ENCODE results near the gene NR2E3. TPM values are rescaled to one million over a fixed set of nuclear protein-coding genes. Genes with fewer than 3 reads are reported as not detected.

The NR2E3 gene
- polyA plus RNA-seq, 4 donors, result 0.07 to 0.89 (median 0.26) TPM

DNA sequence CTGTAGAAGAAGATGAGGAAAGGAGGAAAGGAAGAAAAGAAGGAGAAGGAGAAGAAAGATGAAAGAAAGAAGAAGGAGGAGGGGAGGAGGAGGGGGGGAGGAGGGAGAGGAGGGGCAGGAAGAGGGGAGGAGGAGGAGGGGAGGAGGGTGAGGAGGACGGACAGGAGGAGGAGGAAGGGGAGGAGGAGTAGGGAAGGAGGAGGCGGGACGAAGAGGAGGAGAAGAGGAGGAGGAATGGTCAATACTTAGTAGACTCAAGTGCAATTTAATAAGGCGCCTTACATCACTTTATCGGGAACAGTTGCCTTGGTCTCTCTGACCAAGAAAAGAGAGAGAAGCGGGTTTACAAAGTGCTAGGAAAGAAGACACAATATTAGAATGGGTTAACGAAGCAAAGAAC is 23.7 kb upstream of the NR2E3 start:
- Histone ChIP-seq H3K27me3 (ENCODE audit: control insufficient read depth in 3 of 3, insufficient read depth in 3 of 3, low read length in 3 of 3) (no peaks in the 10 kb centered on the region), H3K4me3 (ENCODE audit: low read depth in 1 of 3, low read length in 3 of 3) (no peak overlapping the region), H3K27ac (ENCODE audit: low read depth in 1 of 3, low read length in 2 of 3) (no peak overlapping the region), H3K36me3 (ENCODE audit: control insufficient read depth in 3 of 3, insufficient read depth in 2 of 3, low read depth in 1 of 3, low read length in 3 of 3) (no peaks in the 10 kb centered on the region), H3K4me1 (ENCODE audit: control insufficient read depth in 3 of 3, insufficient read depth in 2 of 3, low read depth in 1 of 3, low read length in 2 of 3) (peaks cover 0 to 32% (median 0%) of the 10 kb centered on the region in 3 donors), H3K9me3 (ENCODE audit: control insufficient read depth in 2 of 2, insufficient read depth in 1 of 2, low read depth in 1 of 2, low read length in 1 of 2) (peaks cover 0 to 3% of the 10 kb centered on the region in 2 donors)
- 87 to 92% (median 88%) methylated on average over 7 of the region's 7 CpGs for WGBS, 3 donors
- FAIRE-seq (no peak), DNase-seq (no peak)

DNA sequence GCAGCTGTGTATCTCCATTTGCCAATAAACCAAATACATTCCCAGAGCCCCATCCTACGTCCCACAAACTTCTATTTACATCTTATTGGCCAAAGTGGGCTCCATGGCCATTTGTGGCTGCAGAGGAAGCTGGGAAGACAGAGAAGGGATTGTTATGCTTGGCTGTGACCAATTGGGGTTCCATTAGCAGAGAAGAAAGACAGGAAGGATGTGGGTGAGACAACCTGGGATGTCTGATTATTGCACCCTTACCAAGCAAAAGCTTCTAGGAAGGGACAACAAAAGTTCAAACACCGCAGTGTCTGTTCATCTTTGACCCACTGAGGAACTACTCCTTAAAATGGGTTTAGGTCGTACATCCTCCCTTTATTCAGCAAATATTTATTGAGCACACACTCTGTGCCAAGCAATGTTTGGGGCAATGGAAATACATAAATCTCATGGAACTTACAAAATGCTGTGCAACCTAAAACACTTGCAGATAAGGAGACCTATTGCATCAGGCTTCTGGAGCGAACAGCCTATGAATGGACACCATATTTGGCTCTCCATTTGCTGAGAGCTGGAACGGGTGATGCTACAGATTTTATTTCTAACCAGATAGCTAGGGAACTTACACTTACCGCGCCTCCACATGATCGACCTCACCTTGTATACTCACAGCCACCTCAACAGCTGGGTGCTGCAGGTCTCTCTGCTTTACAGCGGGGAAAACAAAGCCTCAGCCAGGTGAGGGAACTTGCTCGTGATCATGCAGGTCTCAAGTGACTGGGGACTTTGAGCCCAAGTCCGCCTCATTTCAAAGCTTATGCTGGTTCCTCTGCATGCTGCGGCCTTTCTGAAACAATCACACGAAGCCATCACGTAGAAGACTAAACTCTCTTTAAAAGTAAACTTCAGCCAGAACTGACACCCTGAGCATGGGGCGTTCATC is 21.4 kb upstream of the NR2E3 start:
- no peaks in the 10 kb centered on the region for H3K36me3 ChIP-seq (ENCODE audit: control insufficient read depth in 3 of 3, insufficient read depth in 2 of 3, low read depth in 1 of 3, low read length in 3 of 3)
- H3K4me3 ChIP-seq (ENCODE audit: low read depth in 1 of 3, low read length in 3 of 3), result no peak overlapping the region
- peaks cover 0 to 38% (median 0%) of the 10 kb centered on the region in 3 donors for H3K4me1 ChIP-seq (ENCODE audit: control insufficient read depth in 3 of 3, insufficient read depth in 2 of 3, low read depth in 1 of 3, low read length in 2 of 3)
- H3K27me3 ChIP-seq (ENCODE audit: control insufficient read depth in 3 of 3, insufficient read depth in 3 of 3, low read length in 3 of 3), result no peaks in the 10 kb centered on the region
- DNase-seq (peak; percentile 72 to 94), FAIRE-seq (no peak)
- 30 to 69% (median 58%) methylated on average over 15 of the region's 15 CpGs for WGBS, 3 donors
- H3K9me3 ChIP-seq (ENCODE audit: control insufficient read depth in 2 of 2, insufficient read depth in 1 of 2, low read depth in 1 of 2, low read length in 1 of 2), result peaks cover 0 to 3% of the 10 kb centered on the region in 2 donors
- H3K27ac ChIP-seq (ENCODE audit: low read depth in 1 of 3, low read length in 2 of 3), result peak overlapping the region in 1 of 3 donors; percentile 69

DNA sequence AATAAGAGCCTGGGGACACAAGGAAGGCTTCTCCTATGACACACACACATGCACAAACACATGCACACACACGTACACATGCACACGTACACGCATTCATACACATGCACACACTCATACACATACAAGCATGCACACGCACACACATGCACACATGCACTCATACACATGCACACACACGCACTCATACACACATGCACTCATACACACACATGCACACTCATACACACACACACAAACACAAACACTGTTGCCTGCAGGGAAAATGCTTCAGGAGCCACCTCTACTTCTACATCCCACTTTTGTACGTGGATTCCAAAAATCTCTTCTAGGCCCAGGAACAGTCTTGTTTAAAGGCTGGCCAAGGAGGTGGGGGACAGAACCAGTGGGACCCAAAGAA is 20.7 kb upstream of the NR2E3 start:
- Histone ChIP-seq H3K4me1 (ENCODE audit: control insufficient read depth in 3 of 3, insufficient read depth in 2 of 3, low read depth in 1 of 3, low read length in 2 of 3) (peaks cover 0 to 38% (median 0%) of the 10 kb centered on the region in 3 donors), H3K9me3 (ENCODE audit: control insufficient read depth in 2 of 2, insufficient read depth in 1 of 2, low read depth in 1 of 2, low read length in 1 of 2) (peaks cover 0 to 3% of the 10 kb centered on the region in 2 donors), H3K27me3 (ENCODE audit: control insufficient read depth in 3 of 3, insufficient read depth in 3 of 3, low read length in 3 of 3) (no peaks in the 10 kb centered on the region), H3K36me3 (ENCODE audit: control insufficient read depth in 3 of 3, insufficient read depth in 2 of 3, low read depth in 1 of 3, low read length in 3 of 3) (no peaks in the 10 kb centered on the region), H3K27ac (ENCODE audit: low read depth in 1 of 3, low read length in 2 of 3) (peak overlapping the region in 1 of 3 donors; percentile 69), H3K4me3 (ENCODE audit: low read depth in 1 of 3, low read length in 3 of 3) (no peak overlapping the region)
- 74 to 87% (median 84%) methylated on average over 6 of the region's 6 CpGs for WGBS, 3 donors
- FAIRE-seq (no peak), DNase-seq (no peak)

DNA sequence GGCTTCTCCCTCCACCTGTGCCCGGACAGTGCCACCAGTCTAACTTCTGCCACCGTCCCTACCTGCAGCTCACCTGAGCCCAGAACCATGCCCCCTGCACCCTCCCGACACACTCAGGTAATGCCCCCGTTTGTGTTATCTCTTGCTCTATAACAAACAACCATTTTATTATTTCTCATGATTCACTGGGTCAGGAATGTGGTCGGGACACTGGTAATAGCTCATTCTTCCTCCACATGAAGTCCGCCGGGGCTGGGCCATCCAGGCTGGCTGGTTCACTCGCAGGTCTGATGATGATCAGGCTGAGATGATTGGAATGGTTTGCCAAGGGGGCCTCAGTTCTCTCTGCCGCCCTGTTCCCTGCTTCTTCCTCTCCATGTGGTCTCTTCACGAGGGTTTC is 20.3 kb upstream of the NR2E3 start:
- WGBS, 3 donors, result 27 to 68% (median 53%) methylated on average over 10 of the region's 10 CpGs
- FAIRE-seq (no peak), DNase-seq (peak; percentile 49 to 80)
- H3K27me3 ChIP-seq (ENCODE audit: control insufficient read depth in 3 of 3, insufficient read depth in 3 of 3, low read length in 3 of 3), result no peaks in the 10 kb centered on the region
- peaks cover 0 to 38% (median 0%) of the 10 kb centered on the region in 3 donors for H3K4me1 ChIP-seq (ENCODE audit: control insufficient read depth in 3 of 3, insufficient read depth in 2 of 3, low read depth in 1 of 3, low read length in 2 of 3)
- no peaks in the 10 kb centered on the region for H3K36me3 ChIP-seq (ENCODE audit: control insufficient read depth in 3 of 3, insufficient read depth in 2 of 3, low read depth in 1 of 3, low read length in 3 of 3)
- peak overlapping the region in 1 of 3 donors; percentile 69 for H3K27ac ChIP-seq (ENCODE audit: low read depth in 1 of 3, low read length in 2 of 3)
- peaks cover 0 to 3% of the 10 kb centered on the region in 2 donors for H3K9me3 ChIP-seq (ENCODE audit: control insufficient read depth in 2 of 2, insufficient read depth in 1 of 2, low read depth in 1 of 2, low read length in 1 of 2)
- H3K4me3 ChIP-seq (ENCODE audit: low read depth in 1 of 3, low read length in 3 of 3), result no peak overlapping the region

DNA sequence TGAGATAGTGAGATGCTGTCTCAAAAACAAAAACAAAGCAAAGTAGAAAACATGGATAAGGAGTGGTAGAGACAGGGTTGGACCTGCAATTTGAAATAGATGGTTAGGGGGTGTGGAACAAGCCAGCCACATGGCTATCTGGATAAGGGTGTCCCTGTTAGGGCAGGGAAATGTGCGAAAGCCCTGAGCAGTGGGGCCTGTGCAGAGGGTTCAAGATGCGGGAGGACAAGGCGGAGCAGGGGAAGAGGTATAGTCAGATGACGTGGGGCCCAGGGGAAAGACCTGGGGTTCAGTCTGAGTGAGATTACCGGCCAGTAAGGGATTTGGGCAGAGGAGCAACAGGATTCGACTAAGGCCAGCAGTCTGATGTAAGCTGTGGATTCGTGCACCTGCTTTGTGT is 18.4 kb upstream of the NR2E3 start:
- Histone ChIP-seq H3K4me3 (ENCODE audit: low read depth in 1 of 3, low read length in 3 of 3) (no peak overlapping the region), H3K4me1 (ENCODE audit: control insufficient read depth in 3 of 3, insufficient read depth in 2 of 3, low read depth in 1 of 3, low read length in 2 of 3) (peaks cover 0 to 38% (median 0%) of the 10 kb centered on the region in 3 donors), H3K27me3 (ENCODE audit: control insufficient read depth in 3 of 3, insufficient read depth in 3 of 3, low read length in 3 of 3) (no peaks in the 10 kb centered on the region), H3K27ac (ENCODE audit: low read depth in 1 of 3, low read length in 2 of 3) (no peak overlapping the region), H3K9me3 (ENCODE audit: control insufficient read depth in 2 of 2, insufficient read depth in 1 of 2, low read depth in 1 of 2, low read length in 1 of 2) (peaks cover 0 to 3% of the 10 kb centered on the region in 2 donors), H3K36me3 (ENCODE audit: control insufficient read depth in 3 of 3, insufficient read depth in 2 of 3, low read depth in 1 of 3, low read length in 3 of 3) (no peaks in the 10 kb centered on the region)
- 88 to 94% (median 93%) methylated on average over 7 of the region's 7 CpGs for WGBS, 3 donors
- no peak for DNase-seq
- no peak for FAIRE-seq

DNA sequence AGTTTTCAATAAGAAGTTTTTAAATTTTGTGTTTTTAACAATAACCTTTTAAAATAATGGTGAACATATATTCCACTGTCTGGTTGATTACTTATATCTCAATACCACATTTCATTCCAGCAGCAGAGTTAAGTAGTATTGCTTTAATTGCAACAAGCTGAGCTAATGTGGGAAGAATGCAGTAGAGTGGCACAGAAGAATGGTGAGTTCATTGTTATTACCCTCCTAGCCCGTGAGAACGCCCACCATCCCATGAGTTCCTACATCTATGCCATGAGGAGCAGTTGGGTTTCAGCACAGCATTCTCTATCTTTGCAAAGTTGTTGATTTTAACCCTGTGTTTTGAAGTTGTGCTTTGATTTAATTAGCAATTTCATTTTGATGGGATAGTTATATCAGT is 17.8 kb upstream of the NR2E3 start:
- H3K9me3 ChIP-seq (ENCODE audit: control insufficient read depth in 2 of 2, insufficient read depth in 1 of 2, low read depth in 1 of 2, low read length in 1 of 2), result peaks cover 0 to 3% of the 10 kb centered on the region in 2 donors
- peaks cover 0 to 38% (median 0%) of the 10 kb centered on the region in 3 donors for H3K4me1 ChIP-seq (ENCODE audit: control insufficient read depth in 3 of 3, insufficient read depth in 2 of 3, low read depth in 1 of 3, low read length in 2 of 3)
- FAIRE-seq (no peak), DNase-seq (peak in 1 of 2 donors; percentile 57)
- H3K27me3 ChIP-seq (ENCODE audit: control insufficient read depth in 3 of 3, insufficient read depth in 3 of 3, low read length in 3 of 3), result no peaks in the 10 kb centered on the region
- H3K36me3 ChIP-seq (ENCODE audit: control insufficient read depth in 3 of 3, insufficient read depth in 2 of 3, low read depth in 1 of 3, low read length in 3 of 3), result no peaks in the 10 kb centered on the region
- no peak overlapping the region for H3K4me3 ChIP-seq (ENCODE audit: low read depth in 1 of 3, low read length in 3 of 3)
- no peak overlapping the region for H3K27ac ChIP-seq (ENCODE audit: low read depth in 1 of 3, low read length in 2 of 3)
- WGBS, 3 donors, result 19 to 58% (median 56%) methylated on average over 2 of the region's 2 CpGs

DNA sequence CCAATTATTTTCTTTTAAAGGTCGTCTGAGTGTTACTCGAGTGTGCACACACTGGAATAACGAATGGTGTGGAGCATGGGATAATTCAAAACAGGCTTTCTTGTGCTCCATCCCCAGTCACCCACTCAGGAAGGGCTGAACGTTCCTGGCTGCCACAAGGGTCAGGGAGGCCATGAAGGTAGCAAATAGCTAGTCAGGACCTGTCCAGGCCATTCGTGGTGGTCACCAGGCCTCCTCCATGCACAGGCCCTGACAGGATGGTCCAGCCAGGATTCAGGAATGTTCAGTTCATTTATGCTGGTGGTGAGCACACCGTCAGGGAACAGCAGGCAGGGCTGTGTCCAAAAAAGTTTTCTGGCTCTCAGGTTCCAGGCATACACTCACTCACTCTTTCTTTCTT is 11.7 kb upstream of the NR2E3 start:
- WGBS, 3 donors, result 71 to 84% (median 83%) methylated on average over 6 of the region's 6 CpGs
- H3K27ac ChIP-seq (ENCODE audit: low read depth in 1 of 3, low read length in 2 of 3), result no peak overlapping the region
- no peak overlapping the region for H3K4me3 ChIP-seq (ENCODE audit: low read depth in 1 of 3, low read length in 3 of 3)
- FAIRE-seq (no peak), DNase-seq (no peak)
- H3K4me1 ChIP-seq (ENCODE audit: control insufficient read depth in 3 of 3, insufficient read depth in 2 of 3, low read depth in 1 of 3, low read length in 2 of 3), result no peaks in the 10 kb centered on the region
- H3K9me3 ChIP-seq (ENCODE audit: control insufficient read depth in 2 of 2, insufficient read depth in 1 of 2, low read depth in 1 of 2, low read length in 1 of 2), result no peaks in the 10 kb centered on the region
- no peaks in the 10 kb centered on the region for H3K36me3 ChIP-seq (ENCODE audit: control insufficient read depth in 3 of 3, insufficient read depth in 2 of 3, low read depth in 1 of 3, low read length in 3 of 3)
- H3K27me3 ChIP-seq (ENCODE audit: control insufficient read depth in 3 of 3, insufficient read depth in 3 of 3, low read length in 3 of 3), result no peaks in the 10 kb centered on the region

DNA sequence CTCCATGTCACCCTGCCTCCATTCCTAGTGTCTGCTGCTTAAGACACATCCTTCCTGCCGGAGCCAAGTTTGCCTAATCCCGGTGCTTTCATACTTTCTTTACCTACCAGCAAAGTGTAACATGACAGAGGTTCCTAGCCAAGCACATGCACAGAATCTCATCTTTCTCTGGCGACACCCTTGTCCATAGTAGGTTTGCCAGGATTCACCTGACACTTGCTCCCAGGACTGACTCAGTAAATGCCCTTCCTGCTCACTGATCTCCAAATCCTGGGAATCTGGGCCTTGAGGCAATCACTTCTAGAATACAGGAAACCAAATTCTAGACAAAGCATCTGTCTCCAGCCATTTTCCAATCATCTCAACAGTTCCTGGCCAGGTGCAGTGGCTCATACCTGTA is 10.2 kb upstream of the NR2E3 start:
- no peak for FAIRE-seq
- Histone ChIP-seq H3K27me3 (ENCODE audit: control insufficient read depth in 3 of 3, insufficient read depth in 3 of 3, low read length in 3 of 3) (no peaks in the 10 kb centered on the region), H3K9me3 (ENCODE audit: control insufficient read depth in 2 of 2, insufficient read depth in 1 of 2, low read depth in 1 of 2, low read length in 1 of 2) (no peaks in the 10 kb centered on the region), H3K4me1 (ENCODE audit: control insufficient read depth in 3 of 3, insufficient read depth in 2 of 3, low read depth in 1 of 3, low read length in 2 of 3) (no peaks in the 10 kb centered on the region), H3K4me3 (ENCODE audit: low read depth in 1 of 3, low read length in 3 of 3) (no peak overlapping the region), H3K36me3 (ENCODE audit: control insufficient read depth in 3 of 3, insufficient read depth in 2 of 3, low read depth in 1 of 3, low read length in 3 of 3) (no peaks in the 10 kb centered on the region), H3K27ac (ENCODE audit: low read depth in 1 of 3, low read length in 2 of 3) (no peak overlapping the region)
- WGBS, 3 donors, result 91 to 96% (median 93%) methylated on average over 3 of the region's 3 CpGs
- no peak for DNase-seq
